Endothelial cell of umbilical vein (primary cell): Measurements from ENCODE around the gene SPAG9.

Source experiments
- CTCF ChIP-seq, 2 donors: IDR thresholded peaks; 1 replicate in 1 of 2; 2 replicates in 1 of 2; pipeline ENCODE4 v1.5.1; 2011; ENCODE audit warnings: low read length in 2 of 2, mild to moderate bottlenecking in 2 of 2, moderate library complexity in 2 of 2, control low read depth in 1 of 2, inconsistent platforms in 1 of 2, low read depth in 1 of 2; ENCODE audit not compliant: insufficient read depth in 1 of 2; ENCODE audit errors: extremely low read depth in 1 of 2
- EZH2 ChIP-seq: IDR thresholded peaks from 2 replicates; pipeline ENCODE4 v1.6.1; 2012; ENCODE audit warnings: borderline replicate concordance, low read depth, mild to moderate bottlenecking, moderate library complexity, low read length, inconsistent platforms; ENCODE audit not compliant: severe bottlenecking
- FOS ChIP-seq: IDR thresholded peaks from 2 replicates; pipeline ENCODE4 v1.6.1; 2011; ENCODE audit warnings: mild to moderate bottlenecking, low read length, moderate library complexity, borderline replicate concordance; ENCODE audit not compliant: insufficient read depth
- MYC ChIP-seq: IDR thresholded peaks from one replicate; pipeline ENCODE4 v1.6.1; 2011; ENCODE audit warnings: mild to moderate bottlenecking, low read depth, low read length
- POLR2A ChIP-seq: IDR thresholded peaks from 2 replicates; pipeline ENCODE4 v1.6.1; 2012; ENCODE audit warnings: low read depth, mild to moderate bottlenecking, control low read depth, low read length
- POLR2AphosphoS5 ChIP-seq: IDR thresholded peaks from 2 replicates; pipeline ENCODE4 v1.6.1; 2012; ENCODE audit warnings: low read depth, mild to moderate bottlenecking, control low read depth, low read length, moderate library complexity; ENCODE audit not compliant: insufficient read depth
- TF ChIP-seq, protein P1 (sequence below): IDR thresholded peaks from 2 replicates; pipeline ENCODE4 v1.6.1; 2011; ENCODE audit not compliant: insufficient read depth, insufficient read length

DNA sequence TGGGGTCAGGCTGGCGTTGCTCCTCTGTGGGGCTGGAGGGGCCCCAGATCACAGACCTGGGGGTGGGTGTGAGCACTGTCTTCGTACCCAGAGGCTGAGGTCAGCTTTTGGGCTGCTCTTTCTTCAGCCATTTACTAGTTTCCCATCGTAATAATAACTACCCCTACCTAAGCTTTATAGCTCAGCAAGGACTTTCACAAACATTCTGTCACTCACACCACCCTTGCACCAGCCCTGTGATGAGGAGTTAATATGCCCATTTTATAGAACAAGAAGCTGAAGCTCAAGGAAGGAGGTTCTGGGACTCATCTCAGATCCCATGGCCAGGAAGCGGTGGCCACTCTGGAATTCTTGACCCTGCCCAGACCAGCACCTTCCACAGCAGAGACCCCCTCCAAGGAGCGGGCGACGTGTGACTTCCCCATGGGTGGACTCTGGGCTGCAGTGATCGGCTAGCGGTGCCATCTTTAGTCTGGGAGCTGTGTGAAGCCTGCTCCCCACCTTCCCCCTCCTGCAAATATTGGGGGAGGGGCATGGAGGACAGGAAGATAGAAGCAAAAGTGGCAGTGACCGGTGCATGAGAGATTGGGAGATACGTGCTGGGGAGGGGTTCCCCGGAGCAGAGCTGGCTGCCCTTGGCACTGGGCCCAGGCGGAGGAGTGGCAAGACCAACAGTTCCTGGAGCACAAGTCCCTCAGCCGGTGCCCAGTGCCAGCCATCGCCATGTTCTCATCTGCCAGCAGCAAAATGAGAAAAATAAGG, 172.7 kb downstream of the SPAG9 start:
- no peak for TF ChIP-seq CTCF (IDR thresholded peaks at IDR 0.05; ENCODE audit: extremely low read depth in 1 of 2, insufficient read depth in 1 of 2, low read depth in 1 of 2, low read length in 2 of 2)
- no peak for TF ChIP-seq POLR2A
- no peak for TF ChIP-seq POLR2AphosphoS5
- no peak for TF ChIP-seq FOS
- TF ChIP-seq, protein P1, sequence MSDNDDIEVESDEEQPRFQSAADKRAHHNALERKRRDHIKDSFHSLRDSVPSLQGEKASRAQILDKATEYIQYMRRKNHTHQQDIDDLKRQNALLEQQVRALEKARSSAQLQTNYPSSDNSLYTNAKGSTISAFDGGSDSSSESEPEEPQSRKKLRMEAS, result no peak
- TF ChIP-seq MYC, result no peak
- no peak for TF ChIP-seq EZH2
